A549 (cell line): ENCODE results near the gene ATP8B4. TPM values are rescaled to one million over a fixed set of nuclear protein-coding genes. Genes with fewer than 3 reads are reported as not detected.
A peak's percentile ranks its signal among the peaks of the same experiment; 100 is the strongest.

Experiments used
- ATAC-seq, 2 experiments: fragments of 200-7000 bp in 1 of 2; fragments of >200 bp in 1 of 2; cut with Nextera tagmentation in 1 of 2; cut with Tn5 transposase in 1 of 2; 3 replicates each; pipeline versions ENCODE4 v1.8.0 to v1.9.1; 2018 to 2020; ENCODE audit warnings: mild to moderate bottlenecking in 1 of 2, moderate library complexity in 1 of 2
- CTCF ChIA-PET: fragments of 300-600 bp; sonication (Branson Sonifier 250); formaldehyde crosslinking; extraction: SDS; loops from one replicate; lab custom pipeline; 2021; ENCODE audit warnings: antibody characterized with exemption, inconsistent platforms; lab: Yijun Ruan, JAX
- POLR2A ChIA-PET: fragments of 350-600 bp; formaldehyde crosslinking; extraction: SDS; loops from one replicate; lab custom pipeline; 2021; ENCODE audit warnings: antibody characterized with exemption, inconsistent platforms; lab: Yijun Ruan, JAX
- DNase-seq, 2 experiments: peaks; one replicate each; pipeline versions ENCODE4 v3.0.0 to v3.0.0-alpha.2; 2011 to 2016; ENCODE audit warnings: low read depth in 1 of 2, low spot score in 1 of 2
- FAIRE-seq: peaks from 2 replicates; lab custom pipeline; 2011; peaks lifted over from hg19 to GRCh38; lab: Jason Lieb, UNC
- H3K27ac ChIP-seq, 2 experiments: fragments of >200 bp; sonication (Bioruptor Twin); formaldehyde crosslinking; 3 replicates each; pipeline ENCODE4 v1.5.1; 2016 to 2017
- H3K4me1 ChIP-seq: fragments of >200 bp; sonication (Bioruptor Twin); formaldehyde crosslinking; 3 replicates; pipeline ENCODE4 v1.6.1; 2016
- H3K4me2 ChIP-seq: fragments of >200 bp; sonication (Bioruptor Twin); formaldehyde crosslinking; 3 replicates; pipeline ENCODE4 v1.6.1; 2016
- H3K4me3 ChIP-seq: fragments of >200 bp; sonication (Bioruptor Twin); formaldehyde crosslinking; 3 replicates; pipeline ENCODE4 v1.5.1; 2016
- H3K9me3 ChIP-seq: fragments of >200 bp; sonication (Bioruptor Twin); formaldehyde crosslinking; 3 replicates; pipeline ENCODE4 v1.6.1; 2016
- ATOH8 ChIP-seq: fragments of 250-450 bp; sonication (Bioruptor Pico); IDR thresholded peaks from 2 replicates; pipeline ENCODE4 v1.5.0; 2020; ENCODE audit warnings: low read depth, mild to moderate bottlenecking, moderate library complexity
- BCL3 ChIP-seq: fragments of >200 bp; sonication (Bioruptor Twin); formaldehyde crosslinking; IDR thresholded peaks from 3 replicates; pipeline ENCODE4 v1.6.1; 2016
- BHLHE40 ChIP-seq: IDR thresholded peaks from 2 replicates; pipeline ENCODE4 v1.6.1; 2012; ENCODE audit warnings: low read depth, low read length, inconsistent platforms
- CBX2 ChIP-seq: fragments of 200-600 bp; sonication (generic); IDR thresholded peaks from 2 replicates; pipeline ENCODE4 v1.6.1; 2016; ENCODE audit warnings: low read depth, mild to moderate bottlenecking, borderline replicate concordance
- CEBPB ChIP-seq, 2 experiments: fragments of >200 bp in 1 of 2; sonication (Bioruptor Twin) in 1 of 2; formaldehyde crosslinking in 1 of 2; IDR thresholded peaks; 2 replicates each; pipeline ENCODE4 v1.6.1; 2012 to 2016
- CHD2 ChIP-seq: fragments of 150-350 bp; IDR thresholded peaks from 2 replicates; pipeline ENCODE4 v1.6.1; 2014; ENCODE audit warnings: low read length; ENCODE audit not compliant: partially characterized antibody
- EHF ChIP-seq: fragments of 250-450 bp; sonication (Bioruptor Pico); IDR thresholded peaks from 2 replicates; pipeline ENCODE4 v1.5.0; 2020; ENCODE audit warnings: mild to moderate bottlenecking
- EHMT2 ChIP-seq: fragments of 200-600 bp; sonication (generic); IDR thresholded peaks from 2 replicates; pipeline ENCODE4 v1.6.1; 2016; ENCODE audit warnings: antibody characterized with exemption, low read depth, mild to moderate bottlenecking, moderate library complexity
- ESRRA ChIP-seq: fragments of 150-350 bp; IDR thresholded peaks from 2 replicates; pipeline ENCODE4 v1.6.1; 2014; ENCODE audit warnings: mild to moderate bottlenecking, low read length, borderline replicate concordance
- HEYL ChIP-seq: fragments of 250-450 bp; sonication (Bioruptor Pico); IDR thresholded peaks from 2 replicates; pipeline ENCODE4 v1.8.0; 2021; ENCODE audit warnings: mild to moderate bottlenecking, moderate library complexity
- HOXB13 ChIP-seq: fragments of 250-450 bp; sonication (Bioruptor Pico); IDR thresholded peaks from 2 replicates; pipeline ENCODE4 v1.5.0; 2020; ENCODE audit warnings: low read depth, mild to moderate bottlenecking, moderate library complexity
- HOXB5 ChIP-seq: fragments of 250-450 bp; sonication (Bioruptor Pico); IDR thresholded peaks from 2 replicates; pipeline ENCODE4 v1.5.0; 2020; ENCODE audit warnings: mild to moderate bottlenecking, moderate library complexity
- JUNB ChIP-seq: fragments of >200 bp; sonication (Bioruptor Twin); formaldehyde crosslinking; IDR thresholded peaks from 2 replicates; pipeline ENCODE4 v1.6.1; 2016
- KDM1A ChIP-seq: fragments of 200-600 bp; sonication (generic); IDR thresholded peaks from 2 replicates; pipeline ENCODE4 v1.6.1; 2016; ENCODE audit warnings: low read depth, mild to moderate bottlenecking
- KDM5A ChIP-seq: fragments of 200-600 bp; sonication (generic); IDR thresholded peaks from 2 replicates; pipeline ENCODE4 v1.6.1; 2016; ENCODE audit warnings: antibody characterized with exemption, mild to moderate bottlenecking
- MYC ChIP-seq: IDR thresholded peaks from 2 replicates; pipeline ENCODE4 v1.6.1; 2012; ENCODE audit warnings: mild to moderate bottlenecking, inconsistent platforms, low read length, improper control_type of control experiment, borderline replicate concordance
- NFE2L2 ChIP-seq: fragments of 150-350 bp; conservative IDR thresholded peaks from 2 replicates; pipeline ENCODE4 v1.6.1; 2014; ENCODE audit warnings: low read length
- NR3C1 ChIP-seq: fragments of >200 bp; sonication (Bioruptor Twin); formaldehyde crosslinking; IDR thresholded peaks from 3 replicates; pipeline ENCODE4 v1.6.1; 2017
- PHF8 ChIP-seq: fragments of 200-600 bp; sonication (generic); IDR thresholded peaks from 2 replicates; pipeline ENCODE4 v1.6.1; 2016; ENCODE audit warnings: low read depth, mild to moderate bottlenecking, antibody characterized with exemption, moderate library complexity, borderline replicate concordance
- RAD21 ChIP-seq, 2 experiments: fragments of >200 bp in 1 of 2; sonication (Bioruptor Twin) in 1 of 2; formaldehyde crosslinking in 1 of 2; IDR thresholded peaks in 1 of 2; conservative IDR thresholded peaks in 1 of 2; 2 replicates in 1 of 2; 3 replicates in 1 of 2; pipeline ENCODE4 v1.6.1; 2012 to 2018; ENCODE audit warnings: inconsistent platforms in 1 of 2
- RCOR1 ChIP-seq: fragments of 150-350 bp; IDR thresholded peaks from 2 replicates; pipeline ENCODE4 v1.6.1; 2014; ENCODE audit warnings: antibody characterized with exemption, low read length, low read depth
- TP53 ChIP-seq: fragments of 250-450 bp; sonication (Bioruptor Pico); IDR thresholded peaks from 2 replicates; pipeline ENCODE4 v1.5.0; 2021; ENCODE audit warnings: mild to moderate bottlenecking, moderate library complexity
- USF2 ChIP-seq: fragments of 450-650 bp; IDR thresholded peaks from 2 replicates; pipeline ENCODE4 v1.6.1; 2014; ENCODE audit warnings: antibody characterized with exemption
- ZFP36 ChIP-seq: fragments of 450-650 bp; IDR thresholded peaks from 2 replicates; pipeline ENCODE4 v1.6.1; 2014; ENCODE audit warnings: borderline replicate concordance; ENCODE audit not compliant: partially characterized antibody
- ZSCAN20 ChIP-seq: fragments of 250-450 bp; sonication (Bioruptor Pico); IDR thresholded peaks from 2 replicates; pipeline ENCODE4 v1.8.0; 2022; ENCODE audit warnings: mild to moderate bottlenecking, moderate library complexity
- WGBS: methylation state at CpG from one replicate; pipeline ENCODE4 v1.1.6; 2017; ENCODE audit errors: missing lambda C conversion rate; 5-methylcytosine and 5-hydroxymethylcytosine counted together
- polyA plus RNA-seq, 4 experiments: library from polyadenylated mRNA; depleted of rRNA in 3 of 4; stranded (reverse); fragments of >200 nt; fragmentation: RNase III in 1 of 4; extraction: RNeasy Plus Mini Kit Qiagen cat#74134 plus additional on column Dnase treatment in 1 of 4; gene quantifications; 2 replicates in 3 of 4; 3 replicates in 1 of 4; pipeline ENCODE4 v1.2.3, GENCODE V29; 2011 to 2017
- TF ChIP-seq, protein P1 (sequence below): fragments of 150-350 bp; IDR thresholded peaks from 2 replicates; pipeline ENCODE4 v1.6.1; 2014; ENCODE audit warnings: low read depth, mild to moderate bottlenecking, low read length
- TF ChIP-seq, protein P2 (sequence below): IDR thresholded peaks from 2 replicates; pipeline ENCODE4 v1.6.1; 2012

Gene ATP8B4
- polyA plus RNA-seq, 2 of the 4 experiments (the other 2 are of a cell fraction) = 0.88 to 1.7 TPM

- peaks cover 11% of the 10 kb centered on the region; the same call in 1 of the 3 replicates for H3K9me3 ChIP-seq
- H3K4me2 ChIP-seq = peak overlapping the region; percentile 63
- 79% methylated on average over 4 of the region's 4 CpGs for WGBS
- TF ChIP-seq EHMT2 (no peak), HOXB13 (CRISPR knock-in tag) (no peak), BHLHE40 (no peak), BCL3 (no peak), MYC (no peak), CEBPB (IDR thresholded peaks at IDR 0.05) (no peak), USF2 (no peak), KDM1A (no peak), RCOR1 (no peak), NR3C1 (no peak), NFE2L2 (no peak), CHD2 (no peak), TP53 (CRISPR knock-in tag) (no peak), ATOH8 (no peak), ZSCAN20 (CRISPR knock-in tag) (no peak), PHF8 (no peak)
- TF ChIP-seq, protein P1, sequence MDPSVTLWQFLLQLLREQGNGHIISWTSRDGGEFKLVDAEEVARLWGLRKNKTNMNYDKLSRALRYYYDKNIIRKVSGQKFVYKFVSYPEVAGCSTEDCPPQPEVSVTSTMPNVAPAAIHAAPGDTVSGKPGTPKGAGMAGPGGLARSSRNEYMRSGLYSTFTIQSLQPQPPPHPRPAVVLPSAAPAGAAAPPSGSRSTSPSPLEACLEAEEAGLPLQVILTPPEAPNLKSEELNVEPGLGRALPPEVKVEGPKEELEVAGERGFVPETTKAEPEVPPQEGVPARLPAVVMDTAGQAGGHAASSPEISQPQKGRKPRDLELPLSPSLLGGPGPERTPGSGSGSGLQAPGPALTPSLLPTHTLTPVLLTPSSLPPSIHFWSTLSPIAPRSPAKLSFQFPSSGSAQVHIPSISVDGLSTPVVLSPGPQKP = no peak
- no peak overlapping the region for H3K4me3 ChIP-seq
- H3K27ac ChIP-seq = peak overlapping the region; percentile 88 to 89
- DNase-seq = no peak
- H3K4me1 ChIP-seq = peaks cover 45% of the 10 kb centered on the region
- no peak for ATAC-seq
- ChIA-PET POLR2A (no interaction called here), CTCF (interaction anchor here (2.2 to 4.2 kb wide), 2 partner anchors 8 to 44 kb away, joined by 10 to 15 read pairs; no protein-coding TSS in a partner anchor)
- peak; percentile 89 for FAIRE-seq
Observed at GRCh38 chr15:49857496-49858475, 261.2 kb downstream of the ATP8B4 start.

- FAIRE-seq (peak; percentile 94), ATAC-seq (peak; percentile 86 to 91), DNase-seq (peak in 1 of 2 experiments; percentile 91)
- Histone ChIP-seq H3K9me3 (peaks cover 18% of the 10 kb centered on the region), H3K4me3 (no peak overlapping the region), H3K27ac (peak overlapping the region; percentile 88 to 89), H3K4me2 (peak overlapping the region; percentile 63), H3K4me1 (peaks cover 45% of the 10 kb centered on the region)
- ChIA-PET CTCF (interaction anchor here (0.6 to 4.2 kb wide), 11 partner anchors 9 to 289 kb away, joined by 3 to 15 read pairs (median 3); no protein-coding TSS in a partner anchor), POLR2A (interaction anchor here (0.7 to 1.8 kb wide), 4 partner anchors 10 to 498 kb away, joined by 3 to 9 read pairs (median 4); no protein-coding TSS in a partner anchor)
- 17% methylated on average over 4 of the region's 4 CpGs for WGBS
- TF ChIP-seq HOXB5 (CRISPR knock-in tag) (peak; percentile 66; the same call in 1 of the 2 replicates), ESRRA (peak; percentile 64; the same call in 1 of the 2 replicates), EHMT2 (no peak), EHF (CRISPR knock-in tag) (no peak), RCOR1 (peak; percentile 49; the same call in 1 of the 2 replicates), KDM5A (no peak), NR3C1 (peak; percentile 62; the same call in 1 of the 3 replicates), CBX2 (no peak), RAD21 (conservative IDR thresholded peaks at IDR 0.05 in 1 of 2, IDR thresholded peaks at IDR 0.05 in 1 of 2) (peak; percentile 27 to 84), JUNB (peak; percentile 99), ZFP36 (no peak), HEYL (CRISPR knock-in tag) (0 out of 2 replicates have a peak, but pooled peaks have one; percentile 34)
- TF ChIP-seq, protein P2, sequence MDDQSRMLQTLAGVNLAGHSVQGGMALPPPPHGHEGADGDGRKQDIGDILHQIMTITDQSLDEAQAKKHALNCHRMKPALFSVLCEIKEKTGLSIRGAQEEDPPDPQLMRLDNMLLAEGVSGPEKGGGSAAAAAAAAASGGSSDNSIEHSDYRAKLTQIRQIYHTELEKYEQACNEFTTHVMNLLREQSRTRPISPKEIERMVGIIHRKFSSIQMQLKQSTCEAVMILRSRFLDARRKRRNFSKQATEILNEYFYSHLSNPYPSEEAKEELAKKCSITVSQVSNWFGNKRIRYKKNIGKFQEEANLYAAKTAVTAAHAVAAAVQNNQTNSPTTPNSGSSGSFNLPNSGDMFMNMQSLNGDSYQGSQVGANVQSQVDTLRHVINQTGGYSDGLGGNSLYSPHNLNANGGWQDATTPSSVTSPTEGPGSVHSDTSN = no peak; the same call in 1 of the 2 replicates
- TF ChIP-seq, protein P1 = no peak
Observed at GRCh38 chr15:49855917-49856637, 263.0 kb downstream of the ATP8B4 start.
